HG03045 (cell line): ENCODE data around the gene FOXL2.

ENCODE experiments used
- ATAC-seq: cut with Tn5 transposase; IDR thresholded peaks from one replicate; pipeline ENCODE4 v1.9.1; 2021; ENCODE audit warnings: mild to moderate bottlenecking, moderate library complexity; ENCODE audit not compliant: unreplicated experiment

FOXL2 gene

DNA sequence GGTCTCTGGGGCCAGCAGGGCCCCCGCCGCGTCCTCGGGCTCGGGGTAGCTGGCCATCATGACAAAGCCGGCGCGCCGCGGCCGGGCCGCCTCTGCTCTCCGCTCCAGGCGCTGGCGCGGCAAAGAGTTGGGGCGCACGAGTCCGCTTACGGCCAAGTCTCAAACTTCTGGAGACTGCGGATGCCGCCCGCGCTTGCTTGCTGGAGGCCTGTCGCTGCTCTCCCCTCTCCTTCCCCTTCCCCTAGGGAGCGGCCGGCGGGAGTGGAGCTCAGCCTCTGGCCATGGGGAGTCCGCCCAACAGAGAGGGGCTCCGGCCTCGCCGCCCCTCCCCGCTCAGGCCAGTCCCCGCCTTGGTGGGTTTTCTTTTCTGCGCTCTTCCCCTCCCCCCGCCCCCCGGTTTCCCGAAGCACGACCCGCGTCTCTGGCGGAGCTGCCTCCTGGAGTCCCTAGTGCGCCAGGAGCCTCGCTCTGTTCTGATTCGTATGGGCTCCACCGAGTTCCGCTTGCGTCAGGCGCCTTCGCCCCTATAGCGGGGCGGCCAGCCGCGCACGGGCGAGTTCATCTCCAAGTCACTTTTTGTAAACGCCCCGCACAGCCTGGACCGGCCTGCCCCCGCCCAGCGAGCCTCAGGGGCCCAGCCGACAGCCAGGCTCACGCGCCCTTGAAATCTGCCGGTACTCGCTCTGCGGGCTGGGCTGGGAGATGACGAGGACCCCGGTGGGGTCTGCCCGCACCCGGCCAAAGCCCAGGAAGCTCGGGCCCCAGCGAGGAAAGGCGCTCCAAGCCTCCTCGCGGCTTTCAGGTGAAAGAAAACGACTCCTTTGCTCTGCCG, at the start of gene FOXL2, which contains the start of gene FOXL2NB:
Gene FOXL2 (minus strand): TSS at position 475 of the 832 bp plus-strand sequence. CDS start 415 bp downstream, at position 60.
Gene FOXL2NB (plus strand): TSS at position 555 of the 832 bp plus-strand sequence. CDS start 148 bp downstream, at position 703.
- ATAC-seq, result no peak

DNA sequence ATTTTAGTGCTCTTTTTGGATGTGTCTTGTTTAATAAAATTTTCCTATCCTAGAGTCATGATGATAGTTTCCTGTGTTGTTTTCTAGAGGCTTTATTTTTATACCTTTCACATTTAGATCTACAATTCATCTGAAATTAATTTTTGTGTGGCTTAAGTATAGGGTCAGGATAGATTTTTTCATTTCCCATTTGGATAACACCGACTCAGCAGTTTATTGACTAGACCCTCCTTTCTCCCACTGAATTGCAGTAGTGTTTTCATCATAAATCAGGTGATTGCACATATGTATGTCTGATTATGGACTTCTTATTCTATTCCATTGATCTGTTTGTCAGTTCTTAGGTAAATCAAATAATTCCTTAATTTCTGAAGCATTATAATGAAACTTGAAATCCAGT, 48.8 kb upstream of the FOXL2 start:
- no peak for ATAC-seq

DNA sequence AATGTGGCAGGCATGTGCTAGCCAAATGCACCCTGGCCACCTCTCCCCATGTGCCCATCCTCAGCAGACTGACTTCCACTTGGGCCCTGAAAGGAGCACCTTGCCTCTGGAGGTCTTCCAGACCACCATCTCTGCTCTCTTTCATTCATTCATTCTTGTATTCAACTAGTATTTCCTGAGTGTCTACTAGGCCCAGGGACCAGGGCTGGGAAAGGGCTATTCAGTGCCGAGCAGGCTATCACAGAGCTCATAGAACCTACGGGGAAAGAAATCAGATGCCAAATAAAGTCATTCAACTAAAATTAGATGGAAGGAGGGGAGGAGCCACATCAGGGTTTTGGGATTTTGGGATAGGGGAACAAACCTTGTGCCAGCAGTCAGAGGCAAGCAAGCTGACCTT, 40.2 kb upstream of the FOXL2 start:
- no peak for ATAC-seq

DNA sequence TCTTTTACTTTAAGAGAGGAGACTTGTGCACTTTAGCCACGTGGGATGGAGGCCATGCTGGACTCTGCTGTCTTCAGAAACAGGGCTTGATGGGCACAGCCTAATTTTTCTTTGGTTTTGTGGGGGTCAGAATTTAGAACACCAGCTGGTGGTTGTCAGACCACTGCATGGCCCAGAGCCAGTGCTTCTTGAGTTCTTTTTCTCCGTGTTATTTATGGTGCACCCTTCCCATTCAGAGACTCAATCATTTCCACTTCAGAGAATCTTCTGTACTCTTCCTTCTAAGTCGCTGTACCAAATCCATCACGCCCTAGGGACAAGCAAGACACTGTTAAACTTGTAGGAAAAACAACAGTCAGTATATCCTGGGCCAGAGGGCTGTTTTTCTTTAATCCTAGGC, 39.0 kb upstream of the FOXL2 start:
- no peak for ATAC-seq

DNA sequence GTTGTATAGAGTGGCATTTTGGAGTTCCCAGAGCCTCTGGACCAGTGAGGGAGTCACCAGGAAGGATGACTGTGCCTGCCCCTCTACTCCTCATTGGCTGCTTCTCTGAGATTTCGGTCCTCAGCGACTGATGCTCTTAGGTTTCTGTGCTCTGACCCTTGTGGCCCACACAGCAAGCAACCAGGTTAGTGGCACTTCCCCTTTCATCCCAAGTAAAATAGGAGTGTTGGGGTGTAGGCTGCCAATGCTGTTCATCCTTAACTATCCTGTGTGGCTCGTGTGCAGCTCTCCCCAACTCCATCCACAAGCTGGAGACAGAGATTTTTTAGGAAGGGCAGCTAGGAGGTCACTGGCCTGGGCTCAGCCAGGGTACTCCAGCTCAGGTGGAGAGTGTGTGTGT, 37.9 kb upstream of the FOXL2 start:
- no peak for ATAC-seq

DNA sequence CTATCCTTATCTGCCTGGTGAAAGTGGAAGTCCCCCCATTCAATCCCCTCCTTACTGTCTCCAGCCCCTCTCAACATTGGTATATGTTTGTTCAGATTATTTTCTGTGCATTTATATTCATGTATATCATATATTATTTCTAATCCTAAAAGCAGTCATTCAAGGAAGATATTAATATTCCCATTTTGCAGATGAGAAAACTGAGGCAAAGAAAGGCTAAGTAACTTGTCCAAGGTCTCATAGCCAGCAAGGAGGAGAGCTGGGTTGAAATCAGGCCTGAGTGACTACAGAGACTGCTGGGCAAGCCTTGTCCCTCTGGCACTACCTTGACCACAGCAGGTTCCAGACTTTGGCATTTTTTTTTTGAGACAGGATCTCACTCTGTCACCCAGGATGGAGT, 29.1 kb upstream of the FOXL2 start:
- ATAC-seq, result no peak

DNA sequence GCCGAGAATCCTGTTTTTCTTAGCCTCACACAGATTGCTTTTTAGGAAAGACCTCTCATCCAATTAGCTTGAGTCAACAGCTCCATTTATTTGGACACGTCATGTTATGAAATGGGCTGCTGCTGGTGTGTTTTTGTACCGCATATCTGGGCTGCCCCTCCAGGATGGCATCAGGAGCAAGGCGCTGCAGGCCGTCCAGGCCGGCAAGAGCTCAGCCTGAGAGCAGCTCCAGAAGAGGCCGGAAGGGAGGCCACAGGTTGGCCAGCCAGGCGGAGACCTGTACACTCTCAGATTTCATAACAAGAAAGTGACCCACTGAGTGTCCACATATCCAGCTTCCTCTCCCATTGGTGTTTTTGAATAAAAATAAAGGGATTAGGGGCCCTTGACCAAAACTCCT, 28.4 kb upstream of the FOXL2 start:
- ATAC-seq, result no peak

DNA sequence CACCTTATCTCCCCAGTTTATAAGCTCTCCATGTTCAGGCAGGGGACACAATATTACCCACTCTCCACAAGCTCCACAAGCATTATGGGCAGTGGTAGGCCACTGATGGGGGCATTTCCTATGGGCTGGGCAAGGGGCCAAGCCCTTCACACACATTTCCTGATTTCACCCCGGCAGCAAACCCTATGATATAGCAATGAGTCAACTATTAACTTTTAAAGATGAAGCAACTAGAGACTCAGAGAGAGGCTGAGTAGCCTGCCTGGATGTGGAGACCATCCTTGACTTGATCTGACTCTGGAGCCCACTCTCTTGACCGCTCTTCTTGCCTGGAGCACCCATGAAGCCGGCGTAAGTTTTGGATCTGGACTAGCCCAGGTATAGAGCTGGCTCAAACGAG, 27.5 kb upstream of the FOXL2 start:
- ATAC-seq, result no peak

DNA sequence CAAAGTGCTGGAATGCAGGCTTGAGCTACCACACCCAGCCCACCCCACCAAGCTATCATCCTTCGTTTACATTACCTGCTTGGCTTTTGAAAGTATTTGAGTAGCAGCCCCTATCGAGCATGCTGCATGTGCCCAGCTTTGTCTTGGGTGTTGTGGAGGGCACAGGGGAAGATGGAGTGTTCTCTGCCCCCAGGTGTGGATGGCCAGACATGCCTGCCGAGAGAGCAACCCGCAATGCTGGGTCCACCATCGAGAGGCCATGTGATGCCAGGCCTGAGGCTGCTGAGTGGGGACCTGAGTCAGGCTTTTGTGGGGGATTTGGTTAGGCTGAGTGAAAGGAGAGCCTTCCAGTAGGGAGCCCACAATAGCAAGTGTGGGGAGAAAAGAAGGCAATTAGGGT, 26.0 kb upstream of the FOXL2 start:
- ATAC-seq, result no peak

DNA sequence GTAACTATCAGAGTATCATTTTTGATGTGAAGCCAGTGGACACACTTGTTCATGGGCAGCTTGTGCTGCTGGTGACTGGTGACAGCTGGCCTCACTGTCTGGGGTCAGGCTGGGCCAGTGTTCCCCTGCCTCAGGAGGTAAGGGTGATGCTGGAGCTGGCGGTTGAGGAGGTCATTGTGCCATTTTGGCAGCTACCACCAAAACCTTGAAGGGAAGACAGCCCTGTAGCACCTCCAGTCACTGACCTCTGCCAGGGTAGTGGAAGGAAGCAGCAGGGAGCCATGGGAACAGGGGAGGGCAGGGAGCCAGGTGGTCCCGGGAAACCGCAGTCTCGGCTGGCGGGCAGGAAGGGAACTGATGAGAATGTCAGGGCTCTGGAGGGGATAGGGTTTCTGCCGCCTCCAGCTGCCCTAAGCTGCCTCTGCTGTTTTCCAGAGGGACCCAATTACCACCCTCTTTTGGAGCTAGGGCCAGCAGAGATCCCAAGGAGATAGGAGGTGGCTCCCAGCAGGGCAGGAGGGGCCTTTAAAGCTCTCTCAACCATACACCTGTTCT, 24.9 kb upstream of the FOXL2 start:
- ATAC-seq, result no peak

DNA sequence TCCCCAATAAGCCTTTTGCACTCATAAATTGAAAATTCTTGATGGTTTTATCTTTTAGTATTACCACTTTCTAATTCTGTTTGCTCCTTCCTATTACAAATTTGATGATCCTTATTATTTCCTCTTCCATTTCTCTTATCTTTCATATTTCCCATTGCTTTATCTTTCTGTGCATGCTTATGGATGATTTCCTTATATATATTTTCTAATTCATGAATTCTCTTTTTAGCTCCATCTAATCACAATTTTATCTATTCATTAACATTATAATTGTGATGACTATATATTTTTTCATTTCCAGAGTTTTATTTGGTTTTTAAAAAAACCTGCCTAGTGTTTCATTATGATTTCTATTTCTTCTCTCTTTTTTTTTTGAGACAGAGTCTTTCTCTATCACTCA, 18.0 kb upstream of the FOXL2 start:
- no peak for ATAC-seq

DNA sequence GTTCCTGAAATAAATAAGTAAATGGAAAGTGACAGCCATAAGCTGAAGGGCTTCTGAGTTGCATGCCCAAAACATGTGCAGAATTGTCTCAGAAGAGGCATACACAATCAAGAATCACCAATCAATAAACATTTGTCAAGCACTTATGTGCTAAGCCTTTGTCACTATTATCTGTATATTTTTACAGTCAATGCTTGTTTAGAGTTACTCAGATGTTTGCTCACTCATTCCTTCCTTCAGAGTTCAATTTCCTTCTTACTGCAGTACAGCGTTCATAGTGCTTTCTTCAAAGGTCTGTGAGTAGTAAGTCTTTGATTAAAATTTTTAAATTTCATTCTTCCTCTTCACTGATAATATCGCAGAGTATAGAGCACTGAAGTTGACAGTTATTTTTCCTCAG, 17.3 kb upstream of the FOXL2 start:
- ATAC-seq, result no peak

DNA sequence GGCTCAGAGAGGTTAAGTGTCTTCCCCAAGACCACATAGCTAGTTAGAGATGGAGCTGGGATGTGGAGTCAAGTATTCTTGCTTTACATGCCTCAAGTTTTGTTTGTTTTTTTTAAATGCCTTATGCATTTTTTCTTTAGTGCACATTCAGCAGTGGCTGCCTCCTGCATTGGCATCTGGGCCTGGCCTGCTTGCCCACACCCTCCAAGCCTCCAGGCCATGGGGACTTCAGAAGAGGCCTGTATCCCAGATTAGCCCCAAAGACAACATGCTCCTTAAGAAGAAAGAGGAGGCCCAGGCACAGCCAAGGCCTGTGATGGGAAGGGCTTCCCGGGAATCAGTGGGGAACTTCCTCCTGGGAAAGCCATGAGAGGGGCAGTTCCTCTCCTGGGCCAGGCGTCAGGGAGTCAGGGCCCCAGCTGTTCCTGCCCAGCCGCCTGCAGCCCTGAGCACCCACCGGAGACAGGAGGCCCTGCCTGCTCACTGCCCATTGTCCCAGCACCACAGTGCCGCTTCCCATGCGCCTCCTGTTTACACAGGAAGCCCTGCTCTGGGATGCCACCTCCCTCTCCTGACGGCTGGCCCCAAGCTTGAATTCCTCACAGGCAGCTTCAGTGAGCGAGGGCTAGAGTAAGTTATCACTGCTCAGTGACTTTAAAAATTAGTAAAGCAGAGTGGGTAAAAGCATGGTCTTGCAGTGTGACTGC, 16.1 kb upstream of the FOXL2 start:
- ATAC-seq, result no peak

DNA sequence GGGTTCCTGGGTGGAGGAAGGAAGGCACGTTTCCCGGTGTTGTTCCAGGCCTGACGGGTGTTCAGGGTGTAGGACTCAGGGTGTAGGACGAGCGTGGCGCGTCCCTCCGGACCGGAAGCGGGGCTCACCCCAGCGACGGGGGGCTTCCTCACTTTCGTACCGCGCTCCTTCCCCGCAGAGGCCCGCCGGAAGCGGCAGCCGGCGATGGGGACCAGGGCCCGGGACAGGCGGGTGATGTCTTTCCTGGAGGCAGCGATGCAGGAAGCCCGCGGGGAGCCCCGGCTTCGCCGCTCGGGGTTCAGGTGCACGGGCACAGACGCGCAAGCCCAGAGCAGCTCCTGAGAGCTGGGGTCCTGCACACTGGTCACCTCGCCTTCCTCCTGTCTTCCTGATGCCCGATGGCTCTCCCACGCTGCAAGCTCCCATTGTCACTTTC, 13.5 kb upstream of the FOXL2 start:
- ATAC-seq, result no peak

DNA sequence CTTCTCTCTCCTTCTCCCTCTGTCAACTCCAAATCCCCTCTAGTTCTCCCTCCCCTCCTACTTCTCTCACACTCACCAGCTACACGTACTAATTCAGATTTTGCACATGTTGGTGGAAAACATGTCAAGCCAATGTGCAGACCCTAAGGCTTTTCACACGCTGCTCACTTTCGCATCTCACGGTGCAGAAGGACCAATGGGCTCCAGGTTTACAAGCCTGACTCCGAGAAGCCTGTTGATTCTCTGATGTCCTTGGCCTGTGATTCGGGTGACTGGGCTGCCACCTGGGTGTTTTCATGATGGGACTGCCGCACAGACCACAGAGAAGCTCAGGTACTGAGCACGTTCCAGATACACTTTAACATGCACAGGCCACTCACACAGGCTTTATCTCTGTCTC, 3.8 kb upstream of the FOXL2 start:
- ATAC-seq, result no peak

DNA sequence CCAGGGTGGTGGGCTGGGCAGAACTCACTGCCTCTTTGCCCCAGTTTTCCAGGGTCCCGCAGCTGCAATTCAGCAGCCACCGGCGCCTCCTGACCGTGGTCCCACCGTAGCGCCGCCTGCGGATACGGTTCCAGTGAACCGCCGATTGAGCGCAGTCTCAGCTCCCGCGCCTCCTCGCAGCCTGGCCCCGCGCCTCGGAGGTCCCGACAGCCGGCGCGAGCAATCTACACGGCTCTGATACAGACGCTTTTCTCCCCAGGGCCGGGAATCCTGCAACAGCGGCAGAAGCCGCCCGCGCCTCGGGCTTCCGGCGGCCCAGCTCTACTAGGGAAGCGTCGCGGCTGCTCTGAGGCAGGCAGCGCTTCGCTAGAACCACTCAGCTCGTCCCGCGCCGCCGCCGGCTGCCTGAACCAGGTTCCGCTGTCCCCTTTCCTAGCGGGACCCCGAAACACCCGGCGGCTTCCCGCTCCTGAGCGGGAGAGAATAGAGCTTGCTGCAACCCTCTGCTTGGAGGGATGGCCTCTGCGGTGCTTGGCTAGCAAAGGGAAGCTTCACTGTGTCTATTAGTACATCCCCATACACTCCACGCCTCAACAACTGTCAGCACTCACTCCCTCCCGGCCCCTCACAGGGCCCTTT, 3.2 kb upstream of the FOXL2 start:
- no peak for ATAC-seq

DNA sequence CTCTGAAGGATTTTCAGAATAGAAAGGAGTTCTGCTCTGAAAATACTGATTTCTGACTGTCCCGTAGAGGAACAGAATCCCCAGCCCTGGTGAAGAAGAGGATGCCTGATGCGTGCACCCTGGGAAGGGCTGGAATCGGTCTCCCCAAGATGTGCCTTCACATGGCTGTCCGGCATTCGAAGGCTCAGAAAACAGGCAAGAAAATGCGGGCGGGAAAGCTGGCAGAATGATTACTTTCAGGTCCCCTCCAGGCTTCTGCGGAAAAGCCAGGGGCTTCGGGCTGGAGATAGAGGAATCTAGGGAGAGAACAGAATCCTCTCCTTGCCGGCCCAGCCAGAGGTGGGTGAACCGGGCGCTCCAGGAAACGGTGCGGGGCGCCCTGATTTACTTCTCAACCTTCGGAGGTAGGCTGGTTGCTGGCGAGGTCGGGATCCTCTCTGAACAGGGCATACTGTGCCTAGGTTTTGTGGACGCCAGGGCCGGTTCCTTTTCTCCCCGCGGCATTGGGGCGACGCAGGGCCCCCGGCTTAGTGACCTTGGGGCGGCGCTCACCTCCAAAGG, 2.6 kb upstream of the FOXL2 start:
- ATAC-seq, result no peak

DNA sequence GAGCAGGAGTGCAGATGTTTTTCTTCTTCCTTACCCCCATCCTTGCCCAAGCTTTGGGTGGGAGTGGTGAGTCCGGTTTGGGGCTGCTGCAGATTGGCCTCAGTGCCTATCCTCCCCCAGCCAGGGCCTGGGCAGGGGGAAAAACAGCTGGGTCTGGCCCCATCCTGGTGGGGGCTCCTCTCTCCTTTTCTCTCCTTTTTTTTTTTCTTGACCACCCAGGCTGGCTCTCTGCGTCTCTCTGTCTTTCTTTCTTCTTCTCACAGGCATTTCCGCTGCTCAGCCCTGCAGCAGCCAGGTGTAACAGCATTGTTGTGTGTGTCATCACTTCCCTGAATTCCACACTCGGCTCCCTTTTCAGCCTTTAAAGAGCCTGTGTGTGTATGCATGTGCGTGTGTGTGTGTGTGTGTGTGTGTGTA, 2.1 kb upstream of the FOXL2 start:
- no peak for ATAC-seq

DNA sequence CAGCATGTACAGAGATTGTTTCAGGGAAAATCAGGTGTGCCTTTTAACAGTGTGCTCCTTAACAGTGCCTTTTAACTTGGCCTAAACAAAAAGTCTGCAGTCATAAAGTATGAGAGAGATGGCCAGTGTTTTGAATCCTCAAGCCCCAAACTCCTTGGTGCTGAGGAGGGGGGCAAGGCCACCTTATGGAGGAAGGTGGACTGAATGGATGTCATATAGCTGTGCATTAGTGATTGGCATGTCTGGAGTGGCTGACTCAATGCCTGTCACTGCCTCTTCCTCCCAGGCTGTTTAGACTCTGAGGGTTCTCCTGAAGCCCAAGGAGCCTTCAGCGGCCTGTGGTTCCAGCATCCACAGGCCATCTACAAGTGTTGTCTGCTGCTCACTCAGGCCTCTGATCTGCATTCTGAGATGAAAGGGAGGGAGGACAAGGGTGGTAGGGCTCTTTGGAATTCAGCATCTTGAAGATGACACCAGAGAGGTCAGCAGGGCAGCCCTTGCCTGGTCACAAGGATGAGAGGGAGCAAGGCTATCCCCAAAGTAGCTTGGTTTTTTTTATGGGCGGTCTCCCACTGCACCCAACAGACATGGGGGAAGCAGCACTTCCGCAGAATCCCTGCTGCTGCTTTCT, 1.5 kb upstream of the FOXL2 start:
- ATAC-seq, result no peak

DNA sequence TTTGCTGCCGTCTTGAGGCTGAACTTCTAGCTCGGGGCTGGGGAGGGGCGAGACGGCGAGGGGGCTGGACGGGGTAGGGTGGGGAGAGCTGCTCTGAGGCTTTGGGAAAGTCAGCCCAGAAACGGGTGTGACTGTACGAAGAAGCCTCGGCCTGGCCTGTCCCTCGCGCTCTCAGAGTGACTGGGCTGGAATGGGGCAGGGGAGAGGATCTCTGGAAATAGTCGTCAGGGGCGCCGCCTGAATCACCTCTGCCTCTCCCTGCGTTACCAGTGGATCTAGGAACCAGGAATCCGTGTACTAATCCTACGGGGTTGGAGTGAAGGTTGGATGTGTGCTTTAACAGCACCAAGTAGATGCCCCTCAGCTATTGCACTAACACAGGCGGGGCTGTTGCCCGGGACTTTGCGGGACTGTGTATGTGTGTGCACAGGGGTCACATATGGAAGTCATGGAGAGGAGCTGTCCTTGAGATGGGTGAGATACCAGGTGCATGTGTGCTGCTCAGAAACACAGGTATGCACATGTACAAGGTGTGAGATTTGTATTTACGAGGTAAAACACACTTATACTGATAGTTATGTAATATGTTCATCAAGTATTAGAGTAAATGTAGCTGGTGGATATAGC, 671 bp upstream of the FOXL2 start:
- ATAC-seq, result no peak
